AG10803 (cell line): ENCODE data around the gene ANXA7.
"Not testable (repeated sequence)": the region's sequence is repeated elsewhere in the genome, so short reads cannot be mapped to it uniquely, and the experiment has no call there.

Experiments
- DNase-seq: peaks from one replicate; pipeline ENCODE4 v3.0.0; 2010; ENCODE audit warnings: low read depth
- H3K4me3 ChIP-seq: 2 replicates; pipeline ENCODE4 v1.5.1; 2011; ENCODE audit warnings: mild to moderate bottlenecking, low read length, control low read depth
- TF ChIP-seq, protein P1 (sequence below): conservative IDR thresholded peaks from 2 replicates; pipeline ENCODE4 v1.5.1; 2011; ENCODE audit warnings: mild to moderate bottlenecking, low read length, control low read depth, inconsistent platforms

ANXA7 gene

DNA sequence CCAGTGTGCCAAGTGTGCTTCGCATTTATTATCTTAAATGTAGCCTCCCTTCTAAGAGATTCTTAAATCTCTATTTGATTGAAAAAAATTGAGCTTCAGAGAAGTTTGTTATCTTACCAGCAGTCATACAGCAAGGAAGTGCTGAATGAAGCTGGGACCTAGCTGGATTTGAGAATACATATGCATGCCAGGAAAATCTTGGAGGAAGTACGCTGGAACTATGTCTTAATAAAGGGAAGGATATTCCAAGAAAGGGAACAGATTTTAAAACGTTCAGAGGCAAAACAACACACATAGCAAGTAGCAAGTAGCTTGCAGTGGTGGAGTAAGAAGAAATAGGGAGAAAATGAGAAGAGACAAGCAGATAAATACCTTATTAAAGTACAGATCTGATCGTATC, 56.7 kb downstream of the ANXA7 start:
- TF ChIP-seq, protein P1, sequence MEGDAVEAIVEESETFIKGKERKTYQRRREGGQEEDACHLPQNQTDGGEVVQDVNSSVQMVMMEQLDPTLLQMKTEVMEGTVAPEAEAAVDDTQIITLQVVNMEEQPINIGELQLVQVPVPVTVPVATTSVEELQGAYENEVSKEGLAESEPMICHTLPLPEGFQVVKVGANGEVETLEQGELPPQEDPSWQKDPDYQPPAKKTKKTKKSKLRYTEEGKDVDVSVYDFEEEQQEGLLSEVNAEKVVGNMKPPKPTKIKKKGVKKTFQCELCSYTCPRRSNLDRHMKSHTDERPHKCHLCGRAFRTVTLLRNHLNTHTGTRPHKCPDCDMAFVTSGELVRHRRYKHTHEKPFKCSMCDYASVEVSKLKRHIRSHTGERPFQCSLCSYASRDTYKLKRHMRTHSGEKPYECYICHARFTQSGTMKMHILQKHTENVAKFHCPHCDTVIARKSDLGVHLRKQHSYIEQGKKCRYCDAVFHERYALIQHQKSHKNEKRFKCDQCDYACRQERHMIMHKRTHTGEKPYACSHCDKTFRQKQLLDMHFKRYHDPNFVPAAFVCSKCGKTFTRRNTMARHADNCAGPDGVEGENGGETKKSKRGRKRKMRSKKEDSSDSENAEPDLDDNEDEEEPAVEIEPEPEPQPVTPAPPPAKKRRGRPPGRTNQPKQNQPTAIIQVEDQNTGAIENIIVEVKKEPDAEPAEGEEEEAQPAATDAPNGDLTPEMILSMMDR = no peak
- no peak overlapping the region for H3K4me3 ChIP-seq
- DNase-seq = no peak

DNA sequence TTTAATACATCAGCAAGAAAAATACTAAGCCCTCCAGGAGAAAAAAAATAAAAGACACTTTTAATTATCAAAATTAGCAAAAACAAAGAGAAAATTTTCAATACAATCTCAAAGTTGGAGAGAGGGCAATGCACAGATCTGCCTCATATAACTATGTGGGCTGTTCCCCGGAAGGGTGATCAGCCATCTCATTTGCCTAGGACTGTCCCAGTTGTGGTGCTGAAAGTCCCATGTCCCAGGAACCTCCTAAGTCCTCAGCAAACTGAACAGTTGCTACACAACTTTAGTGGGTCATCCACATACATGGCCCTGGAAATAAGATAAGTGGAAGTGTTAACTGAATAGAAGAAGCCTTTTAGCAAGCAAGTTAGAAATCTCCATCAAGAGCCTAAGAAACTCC, 69.6 kb downstream of the ANXA7 start:
- no peak for DNase-seq
- no peak overlapping the region for H3K4me3 ChIP-seq
- TF ChIP-seq, protein P1 = no peak

DNA sequence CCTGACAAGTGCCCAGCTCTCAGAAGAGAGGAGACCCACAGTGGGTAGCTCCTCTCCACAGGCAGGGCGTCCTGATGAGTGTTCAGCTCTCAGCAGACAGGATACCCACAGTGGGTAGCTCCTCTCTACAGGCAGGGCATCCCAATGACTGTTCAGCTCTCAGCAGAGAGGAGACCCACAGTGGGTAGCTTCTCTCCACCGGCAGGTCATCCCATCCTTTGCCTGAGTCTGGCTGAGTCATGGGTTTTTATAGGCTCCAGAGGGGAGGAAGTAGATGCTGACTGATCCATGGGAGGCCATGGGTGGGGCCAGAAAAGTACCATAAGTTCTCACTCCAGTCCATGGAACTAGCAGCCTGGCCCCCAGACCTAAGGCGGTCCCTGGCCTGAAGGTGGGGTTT, 73.7 kb downstream of the ANXA7 start:
- TF ChIP-seq, protein P1 = no peak
- no peak overlapping the region for H3K4me3 ChIP-seq
- DNase-seq = no peak

DNA sequence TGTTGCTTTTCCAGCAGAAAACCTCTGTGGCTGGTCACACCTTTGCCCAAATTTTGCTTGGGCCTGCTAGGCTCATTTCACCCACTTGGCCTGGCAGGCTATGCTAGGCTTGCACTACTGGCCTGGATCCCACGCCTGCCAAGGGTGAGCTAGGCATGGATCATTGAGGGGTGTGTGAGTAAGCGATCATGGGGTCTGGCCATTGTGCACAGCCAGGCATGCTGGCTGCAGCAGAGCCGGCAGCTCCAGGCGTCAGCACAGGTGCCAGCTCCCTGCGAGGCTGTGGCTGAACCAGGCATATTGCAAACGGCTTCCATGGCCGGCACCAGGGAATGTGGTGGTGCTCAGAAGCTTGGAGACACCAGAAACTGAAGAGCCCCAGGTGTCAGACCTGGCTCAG, 74.4 kb downstream of the ANXA7 start:
- DNase-seq = no peak
- TF ChIP-seq, protein P1 = no peak
- no peak overlapping the region for H3K4me3 ChIP-seq

DNA sequence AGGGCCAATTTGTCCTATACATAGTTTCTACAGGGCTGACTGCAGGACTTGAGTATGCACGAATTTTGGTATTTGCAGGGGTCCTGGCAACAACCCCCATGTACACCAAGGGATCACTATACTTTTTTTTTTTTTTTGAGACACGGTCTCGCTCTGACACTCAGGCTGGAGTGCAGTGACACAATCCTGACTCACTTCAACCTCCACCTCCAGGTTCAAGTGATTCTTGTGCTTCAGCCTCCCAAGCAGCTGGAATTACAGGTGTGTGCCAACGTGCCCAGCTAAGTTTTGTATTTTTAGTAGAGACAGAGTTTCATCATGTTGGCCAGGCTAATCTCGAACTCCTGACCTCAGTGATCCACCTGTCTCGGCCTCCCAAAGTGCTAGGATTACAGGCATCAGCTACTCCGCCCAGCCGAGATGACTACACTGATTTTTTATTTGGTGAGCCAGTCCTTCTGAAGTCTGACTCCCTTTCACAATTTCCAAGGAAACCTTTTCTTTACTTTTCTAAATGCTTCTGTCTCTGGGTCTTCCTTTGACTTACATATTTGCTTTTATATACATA, 75.0 kb downstream of the ANXA7 start:
- TF ChIP-seq, protein P1 = no peak
- H3K4me3 ChIP-seq = no peak overlapping the region
- no peak for DNase-seq

DNA sequence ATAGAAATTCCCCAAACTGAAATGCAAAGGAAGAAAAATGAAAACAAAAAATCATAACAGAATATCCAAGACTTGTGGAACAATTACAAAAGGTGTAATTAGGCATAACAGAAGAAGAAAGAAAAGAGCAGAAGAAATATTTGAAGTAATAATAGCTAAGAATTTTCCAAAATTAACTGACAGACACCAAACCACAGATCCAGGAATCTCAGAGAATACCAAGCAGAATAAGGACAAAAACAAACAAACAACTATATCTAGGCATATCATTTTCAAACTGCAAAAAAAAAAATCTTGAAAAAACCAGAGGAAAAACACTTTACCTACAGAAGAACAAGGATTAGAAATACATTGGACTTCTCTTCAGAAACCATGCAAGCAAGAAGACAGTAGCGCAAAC, 80.7 kb downstream of the ANXA7 start:
- no peak overlapping the region for H3K4me3 ChIP-seq
- no peak for DNase-seq
- TF ChIP-seq, protein P1 = no peak

DNA sequence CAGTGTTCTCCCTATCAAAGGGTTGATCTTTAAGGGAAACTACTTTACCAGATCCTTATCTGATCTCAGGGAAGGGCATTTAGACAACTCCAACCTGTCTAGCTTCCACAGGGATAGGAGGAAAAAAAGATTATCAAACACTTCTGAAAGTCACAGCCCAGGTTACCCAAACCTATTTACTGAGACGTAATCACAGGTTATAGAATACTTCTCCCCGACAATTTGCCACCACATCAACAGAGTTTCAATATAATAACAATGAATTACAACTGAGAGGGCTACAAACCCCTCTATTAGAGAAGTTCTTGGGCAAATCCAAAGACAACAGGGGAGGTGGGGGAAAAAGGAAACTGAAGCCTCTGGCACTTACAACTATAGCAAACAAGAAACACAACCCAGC, 81.5 kb downstream of the ANXA7 start:
- DNase-seq = no peak
- H3K4me3 ChIP-seq = no peak overlapping the region
- TF ChIP-seq, protein P1 = no peak

DNA sequence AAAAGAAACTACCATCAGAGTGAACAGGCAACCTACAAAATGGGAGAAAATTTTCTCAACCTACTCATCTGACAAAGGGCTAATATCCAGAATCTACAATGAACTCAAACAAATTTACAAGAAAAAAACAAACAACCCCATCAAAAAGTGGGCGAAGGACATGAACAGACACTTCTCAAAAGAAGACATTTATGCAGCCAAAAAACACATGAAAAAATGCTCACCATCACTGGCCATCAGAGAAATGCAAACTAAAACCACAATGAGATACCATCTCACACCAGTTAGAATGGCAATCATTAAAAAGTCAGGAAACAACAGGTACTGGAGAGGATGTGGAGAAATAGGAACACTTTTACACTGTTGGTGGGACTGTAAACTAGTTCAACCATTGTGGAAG, 85.3 kb downstream of the ANXA7 start:
- DNase-seq, H3K4me3 ChIP-seq: not testable (repeated sequence)

DNA sequence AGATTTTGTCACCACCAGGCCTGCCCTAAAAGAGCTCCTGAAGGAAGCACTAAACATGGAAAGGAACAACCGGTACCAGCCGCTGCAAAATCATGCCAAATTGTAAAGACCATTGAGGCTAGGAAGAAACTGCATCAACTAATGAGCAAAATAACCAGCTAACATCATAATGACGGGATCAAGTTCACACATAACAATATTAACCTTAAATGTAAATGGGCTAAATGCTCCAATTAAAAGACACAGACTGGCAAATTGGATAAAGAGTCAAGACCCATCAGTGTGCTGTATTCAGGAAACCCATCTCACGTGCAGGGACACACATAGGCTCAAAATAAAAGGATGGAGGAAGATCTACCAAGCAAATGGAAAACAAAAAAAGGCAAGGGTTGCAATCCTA, 88.6 kb downstream of the ANXA7 start:
- not testable (repeated sequence) for DNase-seq, H3K4me3 ChIP-seq
